GM18868 (cell line): ENCODE measurements around the gene C6orf141.

ENCODE experiments used
- ATAC-seq: cut with Tn5 transposase; IDR thresholded peaks from one replicate; pipeline ENCODE4 v1.9.1; 2021; ENCODE audit warnings: mild to moderate bottlenecking, moderate library complexity; ENCODE audit not compliant: unreplicated experiment

Gene C6orf141

GRCh38 chr6:49550492-49551077, at the start of gene C6orf141:
Gene C6orf141, plus strand, starts transcription at chr6:49550668. Its CDS starts 125 bp downstream, at chr6:49550793.
- ATAC-seq: peak; percentile 63

DNA sequence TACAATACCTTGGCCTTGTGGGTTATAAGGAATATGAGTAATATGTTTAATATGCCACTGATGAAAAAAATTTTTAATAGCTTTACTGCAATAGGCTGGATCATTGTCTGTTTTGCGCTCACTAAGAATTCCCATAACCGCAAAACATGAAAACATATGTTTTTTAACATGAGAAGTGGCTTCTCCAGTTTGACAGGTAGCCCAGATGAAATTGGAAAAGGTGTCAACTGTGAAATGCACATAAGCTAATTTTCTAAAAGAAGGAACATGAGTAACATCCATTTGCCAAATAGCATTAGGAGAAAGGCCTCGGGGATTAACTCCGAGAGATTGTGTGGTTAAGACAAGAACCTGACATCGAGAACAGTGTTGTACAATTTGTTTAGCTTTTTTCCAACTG, 45.8 kb upstream of the C6orf141 start:
- ATAC-seq: no peak

GRCh38 chr6:49506569-49507111, 43.8 kb upstream of the C6orf141 start:
- ATAC-seq: no peak

GRCh38 chr6:49509342-49509741, 41.1 kb upstream of the C6orf141 start:
- ATAC-seq: no peak

DNA sequence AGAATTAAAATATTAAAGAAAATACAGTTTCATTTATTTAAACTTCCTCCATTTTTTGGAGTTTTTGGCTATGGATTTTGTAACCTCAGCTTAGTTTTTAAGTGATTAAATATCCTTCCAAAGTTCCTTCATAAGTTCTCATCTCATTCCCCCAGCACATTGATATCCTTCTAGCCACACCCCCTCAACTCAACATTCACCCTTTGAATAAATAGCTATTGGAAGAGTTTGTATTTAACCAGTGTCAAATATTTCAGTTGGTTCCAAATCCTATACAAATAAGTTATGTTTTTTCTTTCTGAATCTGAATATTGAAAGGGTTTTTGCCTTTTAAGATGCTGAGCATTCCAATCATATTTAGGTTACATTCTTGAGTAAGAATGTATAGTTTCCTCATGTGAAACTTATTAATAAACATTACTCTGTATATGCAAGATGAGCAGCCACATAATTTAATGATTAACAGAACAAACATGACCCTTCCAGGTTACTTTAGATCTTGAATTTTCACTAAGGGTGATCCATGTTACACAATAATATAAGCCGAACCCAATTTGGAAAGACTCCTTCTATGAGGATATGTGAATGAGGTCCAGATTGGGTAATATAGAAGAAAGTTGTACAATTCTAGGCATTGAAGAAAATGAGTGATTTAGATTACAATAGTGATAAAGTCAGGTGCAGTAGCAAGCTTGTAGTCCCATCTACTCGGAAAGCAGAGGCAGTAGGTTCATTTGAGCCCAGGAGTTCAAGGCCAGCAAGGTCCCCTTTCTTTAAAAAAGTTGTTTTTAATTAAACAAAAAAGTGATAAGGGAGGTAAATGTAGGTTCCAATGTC, 37.1 kb upstream of the C6orf141 start:
- no peak for ATAC-seq

DNA sequence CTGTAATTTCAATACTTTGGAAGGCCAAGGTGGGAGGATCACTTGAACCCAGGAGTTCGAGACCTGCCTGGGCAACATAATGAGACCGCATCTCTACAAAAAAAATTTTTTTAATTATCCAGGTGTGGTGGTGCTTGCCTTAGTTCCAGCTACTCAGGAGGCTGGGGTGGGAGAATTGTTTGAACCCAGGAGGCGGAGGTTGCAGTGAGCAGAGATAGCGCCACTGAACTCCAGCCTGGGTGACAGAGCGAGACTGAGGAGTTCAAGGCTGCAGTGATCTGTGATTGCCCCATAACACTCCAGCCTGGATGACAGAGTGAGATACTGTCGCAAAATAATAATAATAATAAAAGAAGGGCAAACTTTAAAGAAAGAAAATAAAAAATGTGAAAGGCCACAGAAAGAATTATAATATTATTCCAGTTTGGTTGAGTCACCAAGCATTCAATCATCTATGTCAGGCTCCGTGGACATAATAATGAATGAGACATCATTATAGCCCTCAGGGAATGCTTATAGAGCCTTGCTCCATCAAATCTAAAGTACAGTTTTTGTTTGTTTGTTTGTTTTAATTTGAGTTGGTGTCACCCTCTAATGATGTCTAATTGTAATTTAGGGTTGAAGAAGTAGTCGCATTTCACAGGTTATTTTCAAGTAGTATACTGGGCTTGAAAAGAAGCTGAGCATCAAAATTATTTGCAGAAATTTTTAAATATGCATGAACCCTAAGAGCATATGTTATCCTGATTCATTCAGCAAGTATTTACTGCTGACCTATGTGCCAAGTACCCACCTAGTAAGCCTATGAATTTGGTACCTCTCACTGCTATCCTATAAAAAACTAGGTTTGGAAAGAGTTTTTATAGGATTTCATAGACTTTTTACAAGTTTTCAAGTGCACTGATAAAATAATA, 35.6 kb upstream of the C6orf141 start:
- no peak for ATAC-seq

DNA sequence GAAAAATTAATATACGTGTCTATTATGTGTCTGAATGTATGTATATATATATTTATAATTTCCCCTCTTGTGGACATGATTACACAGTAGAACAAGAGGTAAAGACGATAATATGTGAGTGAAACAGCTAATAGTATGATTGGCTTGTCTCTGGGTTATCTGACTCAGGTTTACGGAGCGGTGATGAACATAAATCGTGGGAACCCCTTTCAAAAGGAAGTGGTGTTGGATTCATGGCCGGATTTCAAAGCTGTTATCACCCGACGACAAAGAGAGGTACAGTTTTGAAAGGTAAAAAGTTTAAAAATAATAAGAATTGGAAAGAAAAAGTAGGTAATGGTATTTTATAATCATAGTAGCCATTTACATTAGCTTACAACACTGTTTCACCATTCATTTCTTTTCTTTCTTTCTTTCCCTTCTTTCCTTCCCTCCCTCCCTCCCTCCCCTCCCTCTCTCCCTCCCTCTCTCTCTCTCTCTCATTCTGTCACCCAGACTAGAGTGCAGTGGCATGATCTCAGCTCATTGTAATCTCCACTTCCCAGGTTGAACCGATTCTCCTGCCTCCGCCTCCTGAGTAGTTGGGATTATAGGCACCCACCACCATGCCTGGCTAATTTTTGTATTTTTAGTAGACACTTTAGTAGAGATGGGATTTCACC, 34.9 kb upstream of the C6orf141 start:
- no peak for ATAC-seq

DNA sequence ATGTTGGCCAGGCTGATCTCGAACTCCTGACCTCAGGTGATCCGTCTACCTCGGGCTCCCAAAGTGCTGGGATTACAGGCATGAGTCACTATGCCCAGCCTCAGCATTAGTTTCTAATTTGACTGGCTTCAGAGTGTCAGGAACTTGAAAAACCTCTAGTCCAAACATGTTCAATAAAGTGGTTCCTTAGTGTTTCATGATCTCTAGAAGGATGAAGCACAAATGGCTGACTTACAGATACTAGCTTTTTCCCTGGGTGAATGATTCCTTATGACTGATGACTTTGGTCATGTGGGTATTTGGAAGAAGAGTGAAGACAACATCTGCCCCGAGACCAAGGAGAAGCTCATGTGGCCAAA, 34.3 kb upstream of the C6orf141 start:
- ATAC-seq: no peak

DNA sequence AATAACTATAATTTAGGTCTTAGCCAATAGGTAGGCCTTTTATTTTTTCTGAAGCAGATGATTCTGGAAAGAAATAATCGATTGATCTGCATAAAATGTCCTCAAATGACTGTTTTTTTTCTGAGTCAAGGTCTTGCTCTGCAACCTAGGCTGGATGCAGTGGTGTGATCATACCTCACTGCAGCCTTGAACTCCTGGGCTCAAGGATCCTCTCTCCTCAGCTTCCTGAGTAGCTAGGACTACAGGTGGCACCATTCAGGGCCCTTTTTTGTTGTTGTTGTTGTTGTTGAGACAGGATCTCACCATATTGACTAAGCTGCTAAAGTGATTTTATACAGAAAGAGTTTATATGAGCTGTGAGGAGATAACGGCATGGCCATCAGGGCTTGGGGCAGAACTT, 32.5 kb upstream of the C6orf141 start:
- ATAC-seq: no peak

- ATAC-seq: peak; percentile 98
Observed at GRCh38 chr6:49519660-49520059, 30.8 kb upstream of the C6orf141 start.

DNA sequence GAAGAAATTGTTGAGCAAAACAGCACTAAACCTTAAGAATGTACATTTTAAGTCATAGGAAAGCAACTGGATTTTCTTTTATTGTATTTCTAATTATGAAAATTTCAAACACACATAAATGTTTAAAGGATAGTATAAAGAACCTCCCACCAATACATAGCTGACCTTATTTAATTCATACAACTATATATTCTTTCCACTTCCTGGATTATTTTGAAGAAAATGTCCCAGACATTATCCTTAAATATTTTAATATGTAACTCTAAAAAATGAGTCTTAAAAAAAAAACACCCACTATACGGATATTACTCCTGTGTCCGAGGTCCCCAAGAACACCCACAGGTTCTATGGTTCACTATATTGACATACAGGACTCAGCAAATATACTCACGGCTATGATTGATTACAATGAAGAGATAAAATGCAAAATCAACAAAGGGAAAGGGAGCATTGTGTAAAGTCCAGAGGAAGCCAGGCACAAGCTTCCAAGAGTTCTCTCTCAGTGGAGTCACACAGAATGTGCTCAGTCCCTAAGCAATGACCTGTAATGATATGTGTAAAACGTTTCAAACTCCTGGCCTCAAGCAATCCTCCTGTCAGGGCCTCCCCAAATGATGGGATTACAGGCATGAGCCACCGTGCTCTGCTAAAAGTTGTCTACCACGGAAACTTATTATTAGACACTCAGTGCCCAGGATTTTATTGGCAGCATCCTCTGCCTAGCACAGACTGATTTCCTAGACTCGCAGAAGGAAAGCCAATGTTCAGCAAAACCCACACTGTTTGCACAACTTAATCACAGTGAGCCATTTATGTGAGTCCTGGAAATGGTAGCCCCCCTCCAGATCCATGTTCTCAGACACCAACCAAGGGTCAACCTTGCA, 27.5 kb upstream of the C6orf141 start:
- ATAC-seq: no peak

- no peak for ATAC-seq
Observed at GRCh38 chr6:49523901-49524300, 26.6 kb upstream of the C6orf141 start.

DNA sequence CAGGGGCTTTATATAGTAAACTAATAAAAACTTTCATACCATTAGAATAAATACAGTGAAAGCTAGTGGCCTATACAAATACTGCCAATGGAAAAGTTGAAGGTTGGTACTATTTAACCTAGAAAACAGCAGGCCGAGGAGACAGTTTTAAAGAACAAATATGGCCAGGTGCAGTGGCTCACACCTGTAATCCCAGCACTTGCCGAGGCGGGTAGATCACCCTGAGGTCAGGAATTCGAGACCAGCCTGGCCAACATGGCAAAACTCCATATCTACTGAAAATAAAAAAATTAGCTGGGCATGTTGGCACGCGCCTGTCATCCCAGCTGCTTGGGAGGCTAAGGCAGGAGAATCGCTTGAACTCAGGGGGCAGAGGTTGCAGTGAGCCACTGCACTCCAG, 25.9 kb upstream of the C6orf141 start:
- no peak for ATAC-seq

- ATAC-seq: no peak
Observed at GRCh38 chr6:49526598-49526997, 23.9 kb upstream of the C6orf141 start.

GRCh38 chr6:49527320-49527719, 23.1 kb upstream of the C6orf141 start:
- no peak for ATAC-seq

GRCh38 chr6:49528571-49528970, 21.9 kb upstream of the C6orf141 start:
- no peak for ATAC-seq

- no peak for ATAC-seq
Observed at GRCh38 chr6:49530141-49530776, 20.2 kb upstream of the C6orf141 start.

GRCh38 chr6:49531774-49532569, 18.5 kb upstream of the C6orf141 start:
- ATAC-seq: peak; percentile 97
